Measurements from ENCODE around the gene HPN.

Gene HPN

GRCh38 chr19:35104361-35104760 is 62.8 kb downstream of the HPN start:
- no peak for DNase-seq (ENCODE audit: low read depth, low spot score)

GRCh38 chr19:35105047-35105410 is 63.5 kb downstream of the HPN start:
- DNase-seq (ENCODE audit: low read depth, low spot score): no peak

GRCh38 chr19:35105411-35106290 is 64.1 kb downstream of the HPN start:
- no peak for DNase-seq (ENCODE audit: low read depth, low spot score)

GRCh38 chr19:35106291-35106583 is 64.7 kb downstream of the HPN start:
- DNase-seq (ENCODE audit: low read depth, low spot score): no peak

- DNase-seq (ENCODE audit: low read depth, low spot score): no peak
Observed at GRCh38 chr19:35106898-35107541, 65.5 kb downstream of the HPN start.

- DNase-seq (ENCODE audit: low read depth, low spot score): no peak
Observed at GRCh38 chr19:35107545-35107944, 66.0 kb downstream of the HPN start.

GRCh38 chr19:35108730-35109129 is 67.2 kb downstream of the HPN start:
- DNase-seq (ENCODE audit: low read depth, low spot score): no peak

- no peak for DNase-seq (ENCODE audit: low read depth, low spot score)
Observed at GRCh38 chr19:35109395-35110112, 68.0 kb downstream of the HPN start.

- DNase-seq (ENCODE audit: low read depth, low spot score): no peak
Observed at GRCh38 chr19:35110974-35111373, 69.5 kb downstream of the HPN start.

- no peak for DNase-seq (ENCODE audit: low read depth, low spot score)
Observed at GRCh38 chr19:35112995-35113688, 71.6 kb downstream of the HPN start.

GRCh38 chr19:35114353-35115176 is 73.0 kb downstream of the HPN start:
- DNase-seq (ENCODE audit: low read depth, low spot score): peak; percentile 29

GRCh38 chr19:35115177-35115951 is 73.8 kb downstream of the HPN start, which contains the start of gene FXYD3:
FXYD3 (plus strand) TSS chr19:35115823; CDS start chr19:35119377, 3,554 bp downstream.
- DNase-seq (ENCODE audit: low read depth, low spot score): no peak

All from activated CD4-positive, CD25-positive, alpha-beta regulatory T cell treated with anti-CD3 and anti-CD28 coated beads, Interleukin-2, amount 50 U/mL, for 16 hours (primary cell).